Measurements from ENCODE around the gene ZNF519. TPM values are rescaled to one million over a fixed set of nuclear protein-coding genes. Genes with fewer than 3 reads are reported as not detected.
"Not testable (repeated sequence)": the region's sequence is repeated elsewhere in the genome, so short reads cannot be mapped to it uniquely, and the experiment has no call there.

ZNF519 gene
- total RNA-seq, 1 donor from 2014 or later, result 17.5 TPM

GRCh38 chr18:14147935-14148865 is 16.0 kb upstream of the ZNF519 start:
- intact Hi-C loops (cut with micrococcal nuclease), result not testable (repeated sequence)

GRCh38 chr18:14146771-14147170 is 14.5 kb upstream of the ZNF519 start:
- intact Hi-C loops (cut with micrococcal nuclease), result not testable (repeated sequence)

GRCh38 chr18:14145581-14146338 is 13.5 kb upstream of the ZNF519 start:
- intact Hi-C loops (cut with micrococcal nuclease), result not testable (repeated sequence)

- intact Hi-C loops (cut with micrococcal nuclease), result not testable (repeated sequence)
Observed at GRCh38 chr18:14145021-14145420, 12.8 kb upstream of the ZNF519 start.

- intact Hi-C loops (cut with micrococcal nuclease), result no loop called here
Observed at GRCh38 chr18:14144628-14144895, 12.3 kb upstream of the ZNF519 start.

- intact Hi-C loops (cut with micrococcal nuclease), result not testable (repeated sequence)
Observed at GRCh38 chr18:14143871-14144627, 11.8 kb upstream of the ZNF519 start.

- intact Hi-C loops (cut with micrococcal nuclease), result not testable (repeated sequence)
Observed at GRCh38 chr18:14143396-14143795, 11.2 kb upstream of the ZNF519 start.

GRCh38 chr18:14142177-14142576 is 9.9 kb upstream of the ZNF519 start:
- intact Hi-C loops (cut with micrococcal nuclease), result not testable (repeated sequence)

GRCh38 chr18:14139583-14139982 is 7.3 kb upstream of the ZNF519 start:
- intact Hi-C loops (cut with micrococcal nuclease), result not testable (repeated sequence)

- intact Hi-C loops (cut with micrococcal nuclease), result not testable (repeated sequence)
Observed at GRCh38 chr18:14137971-14138370, 5.7 kb upstream of the ZNF519 start.

GRCh38 chr18:14131696-14132270 is 452 bp downstream of the ZNF519 start:
- intact Hi-C loops (cut with micrococcal nuclease), result loop anchor here (5.0 kb wide), 1 partner anchor 404 kb away; the partner anchor contains the start of genes FAM210A and RNMT

- intact Hi-C loops (cut with micrococcal nuclease), result loop anchor here (5.0 kb wide), 1 partner anchor 404 kb away; the partner anchor contains the start of genes FAM210A and RNMT
Observed at GRCh38 chr18:14130804-14131203, 1.4 kb downstream of the ZNF519 start.

- intact Hi-C loops (cut with micrococcal nuclease), result no loop called here
Observed at GRCh38 chr18:14124689-14125088, 7.5 kb downstream of the ZNF519 start.

- intact Hi-C loops (cut with micrococcal nuclease), result no loop called here
Observed at GRCh38 chr18:14122097-14122496, 10.1 kb downstream of the ZNF519 start.

GRCh38 chr18:14120926-14121325 is 11.3 kb downstream of the ZNF519 start:
- intact Hi-C loops (cut with micrococcal nuclease), result no loop called here

GRCh38 chr18:14117606-14118005 is 14.6 kb downstream of the ZNF519 start:
- intact Hi-C loops (cut with micrococcal nuclease), result no loop called here

GRCh38 chr18:14106906-14107305 is 25.3 kb downstream of the ZNF519 start:
- intact Hi-C loops (cut with micrococcal nuclease), result no loop called here

GRCh38 chr18:14104906-14105748 is 27.1 kb downstream of the ZNF519 start:
- intact Hi-C loops (cut with micrococcal nuclease), result no loop called here

- intact Hi-C loops (cut with micrococcal nuclease), result no loop called here
Observed at GRCh38 chr18:14104201-14104600, 28.0 kb downstream of the ZNF519 start.
